SK-N-MC (cell line): ENCODE measurements around the gene KCNC3.
"Not testable (repeated sequence)": the region's sequence is repeated elsewhere in the genome, so short reads cannot be mapped to it uniquely, and the experiment has no call there.

Experiments
- DNase-seq: peaks from one replicate; pipeline ENCODE4 v3.0.0-alpha.2; 2011; ENCODE audit warnings: low read depth, low spot score
- H3K27ac ChIP-seq: fragments of 200-600 bp; sonication (generic); 2 replicates; pipeline ENCODE4 v1.5.1; 2016; ENCODE audit warnings: mixed run types
- H3K36me3 ChIP-seq: fragments of 200-600 bp; sonication (generic); 2 replicates; pipeline ENCODE4 v1.6.1; 2017; ENCODE audit warnings: antibody characterized with exemption, low read length, mixed read lengths; ENCODE audit not compliant: insufficient read depth
- H3K4me3 ChIP-seq: fragments of 200-600 bp; sonication (generic); 2 replicates; pipeline ENCODE4 v1.5.1; 2016
- H3K9ac ChIP-seq: fragments of 200-600 bp; sonication (generic); 2 replicates; pipeline ENCODE4 v1.8.0; 2017; ENCODE audit warnings: mixed run types, mixed read lengths; ENCODE audit not compliant: insufficient read length
- H3K9me3 ChIP-seq: fragments of 200-600 bp; sonication (generic); 2 replicates; pipeline ENCODE4 v1.6.1; 2017; ENCODE audit warnings: low read depth, mild to moderate bottlenecking, antibody characterized with exemption, low read length, moderate library complexity, mixed read lengths
- EZH2 ChIP-seq: fragments of 200-600 bp; sonication (generic); IDR thresholded peaks from one replicate; pipeline ENCODE4 v1.6.1; 2017; ENCODE audit warnings: antibody characterized with exemption
- FOXP2 ChIP-seq: optimal IDR thresholded peaks from 2 replicates; pipeline ENCODE3; 2011; ENCODE audit warnings: mild to moderate bottlenecking, moderate library complexity; ENCODE audit not compliant: insufficient read depth; ENCODE audit errors: extremely low read length, control extremely low read depth
- POLR2AphosphoS5 ChIP-seq: IDR thresholded peaks from 2 replicates; pipeline ENCODE4 v1.6.1; 2012; ENCODE audit warnings: mild to moderate bottlenecking, low read depth, low read length, borderline replicate concordance

KCNC3 gene

DNA sequence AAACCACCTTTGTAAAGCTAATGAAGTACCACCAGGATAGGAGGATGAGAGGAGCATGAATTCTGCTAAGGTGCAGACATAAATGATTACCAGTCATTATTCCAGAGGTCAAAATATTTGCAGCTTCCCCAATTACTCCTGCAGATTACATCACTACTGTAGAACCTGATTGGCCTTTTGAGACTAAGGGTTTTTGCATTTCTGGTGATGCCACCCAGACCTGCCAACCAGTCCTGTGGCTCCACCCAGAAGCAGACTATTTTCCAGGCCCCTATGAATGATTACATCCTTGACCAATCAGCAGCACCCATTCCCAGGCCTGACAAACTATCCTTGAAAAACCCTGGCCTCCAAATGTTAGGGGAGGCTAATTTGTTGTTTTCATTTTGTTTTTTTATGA is 11.2 kb upstream of the KCNC3 start:
- Histone ChIP-seq H3K9me3 (no peaks in the 10 kb centered on the region), H3K36me3 (no peaks in the 10 kb centered on the region), H3K4me3 (no peak overlapping the region), H3K27ac (no peak overlapping the region), H3K9ac (no peak overlapping the region)
- TF ChIP-seq EZH2 (no peak), FOXP2 (no peak), POLR2AphosphoS5 (no peak)
- no peak for DNase-seq

DNA sequence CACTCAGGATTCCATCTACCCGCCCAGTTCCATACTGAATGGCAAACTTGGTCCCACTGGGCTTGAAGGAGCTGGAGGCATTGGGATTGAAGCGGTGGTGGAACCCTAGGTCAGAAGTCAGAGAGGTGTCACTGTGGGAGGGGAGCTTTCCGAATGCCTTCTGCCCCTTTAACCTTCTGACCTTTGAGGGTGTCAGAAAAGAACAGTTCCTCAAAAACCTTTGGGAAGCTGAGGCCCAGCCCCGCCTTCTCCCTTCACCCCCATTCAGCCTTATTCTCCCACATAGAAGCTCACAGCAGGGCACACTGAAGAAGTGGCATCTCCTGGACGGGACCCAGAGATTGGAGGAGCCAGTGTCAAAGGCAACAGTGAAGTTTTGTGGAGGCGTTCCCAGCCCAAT is 7.9 kb upstream of the KCNC3 start:
- not testable (repeated sequence) for H3K4me3 ChIP-seq, H3K27ac ChIP-seq, DNase-seq, H3K9ac ChIP-seq, H3K36me3 ChIP-seq, H3K9me3 ChIP-seq

DNA sequence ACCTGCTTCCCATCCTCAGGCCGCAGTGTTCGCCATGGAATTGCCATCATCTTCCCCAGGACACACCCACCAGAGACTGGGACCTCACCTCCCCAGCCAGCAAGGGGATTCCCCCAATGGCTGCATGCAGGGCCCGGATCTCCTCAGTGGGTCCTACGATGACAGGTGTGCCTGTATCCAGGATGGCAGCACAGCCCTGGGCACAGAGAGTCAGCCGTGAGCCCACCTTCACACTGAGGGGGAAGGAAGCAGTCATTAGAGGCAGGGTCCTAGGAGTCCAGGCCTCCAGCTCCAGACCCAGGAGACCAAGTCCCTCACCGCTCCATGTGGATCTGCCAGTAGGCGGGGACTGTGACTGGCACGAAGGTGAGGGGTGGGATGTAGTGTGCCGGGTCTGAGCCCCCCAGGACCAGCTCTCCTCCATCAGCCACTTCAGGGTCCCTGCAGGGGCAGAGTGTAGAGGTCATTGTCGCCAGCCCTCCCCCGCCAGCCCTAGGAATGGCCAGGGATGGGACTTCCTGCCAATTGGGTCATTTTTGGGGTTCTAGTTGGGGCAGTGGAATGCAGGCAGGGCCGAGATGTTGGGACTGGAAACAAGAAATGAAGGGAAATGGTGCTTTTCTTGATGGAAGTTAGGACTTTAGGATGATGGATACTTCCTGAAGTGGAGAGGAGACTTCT is 5.7 kb upstream of the KCNC3 start:
- no peaks in the 10 kb centered on the region for H3K36me3 ChIP-seq
- no peak overlapping the region for H3K27ac ChIP-seq
- H3K4me3 ChIP-seq = no peak overlapping the region
- no peaks in the 10 kb centered on the region for H3K9me3 ChIP-seq
- no peak for DNase-seq
- TF ChIP-seq FOXP2 = no peak
- no peak overlapping the region for H3K9ac ChIP-seq

DNA sequence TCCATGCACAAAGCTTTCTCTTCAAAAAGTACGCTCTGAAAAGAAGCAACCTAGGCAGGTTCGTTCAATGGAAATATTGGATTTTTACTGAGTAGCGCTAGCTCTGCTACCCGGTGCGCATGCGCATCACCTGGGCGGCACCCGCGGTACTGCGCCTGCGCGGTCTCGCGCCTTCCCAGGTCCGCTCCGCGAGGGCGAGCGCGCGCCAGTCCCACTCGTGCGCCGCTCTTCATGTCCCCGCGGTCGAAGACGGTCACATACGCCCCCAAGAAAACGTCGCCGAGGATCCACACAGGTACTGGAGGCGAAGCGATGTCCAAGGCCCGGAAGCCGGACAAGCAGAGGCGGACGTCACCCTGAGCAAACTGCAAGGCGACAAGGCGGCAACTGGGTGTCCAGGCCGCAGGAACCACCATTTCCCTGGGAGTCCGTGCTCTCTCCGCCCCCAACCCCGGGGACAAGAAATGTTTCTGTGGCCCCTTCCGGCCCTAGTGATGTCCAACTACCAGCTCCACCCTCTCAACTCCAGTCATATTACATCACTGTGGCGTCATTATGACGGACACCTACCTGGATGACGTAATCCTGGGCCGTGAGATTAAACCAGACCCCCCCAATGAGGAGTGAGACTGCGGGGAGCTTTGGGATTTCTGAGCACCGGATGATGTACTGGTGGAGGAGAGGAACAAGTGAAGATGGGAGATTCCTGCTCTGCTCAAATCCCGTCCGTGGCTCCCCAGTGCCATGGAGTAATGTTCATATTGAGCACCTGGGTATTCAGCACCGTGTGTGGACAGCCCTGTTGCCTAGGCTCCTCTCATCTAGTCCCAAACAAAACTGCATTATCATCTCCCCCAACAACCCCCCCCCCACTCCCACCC is 4.8 kb upstream of the KCNC3 start:
- H3K9ac ChIP-seq = peak overlapping the region; percentile 21
- no peak for DNase-seq

DNA sequence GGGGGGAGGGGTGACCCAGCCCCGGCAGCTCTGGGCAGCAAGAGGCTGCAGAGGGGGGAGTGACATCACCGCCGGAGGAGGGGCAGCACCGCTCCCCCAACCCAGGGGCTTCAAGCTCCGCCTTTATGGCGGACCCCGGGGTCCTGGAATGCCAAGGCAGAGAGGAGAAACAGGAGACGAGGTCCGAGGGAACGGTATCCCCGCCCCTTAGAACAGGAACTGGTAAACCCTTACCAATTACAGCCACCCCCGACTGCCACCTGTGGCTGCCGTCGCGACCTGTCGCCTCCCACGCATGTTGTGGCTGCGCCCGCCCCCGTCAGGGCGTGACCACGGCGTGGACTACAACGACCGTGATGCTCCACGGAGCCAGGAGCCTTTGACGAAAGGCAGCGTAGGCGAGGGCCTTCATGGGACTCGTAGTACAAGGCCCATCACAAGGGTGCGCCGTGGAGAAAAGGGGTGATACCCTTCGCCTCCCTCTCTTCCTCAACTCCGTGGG is 4.1 kb upstream of the KCNC3 start:
- TF ChIP-seq POLR2AphosphoS5 = no peak
- no peak for TF ChIP-seq EZH2
- no peak for TF ChIP-seq FOXP2
- Histone ChIP-seq H3K4me3 (peak overlapping the region; percentile 84), H3K9ac (peak overlapping the region; percentile 21), H3K27ac (no peak overlapping the region), H3K36me3 (no peaks in the 10 kb centered on the region), H3K9me3 (no peaks in the 10 kb centered on the region)
- peak; percentile 45 for DNase-seq

More for the DNA sequence above, 4.8 kb upstream of the KCNC3 start:
- Histone ChIP-seq H3K4me3 (peak overlapping the region; percentile 84), H3K27ac (no peak overlapping the region), H3K36me3 (no peaks in the 10 kb centered on the region), H3K9me3 (no peaks in the 10 kb centered on the region)
- TF ChIP-seq FOXP2 (no peak), POLR2AphosphoS5 (peak; percentile 60; the same call in 1 of the 2 replicates), EZH2 (no peak)

DNA sequence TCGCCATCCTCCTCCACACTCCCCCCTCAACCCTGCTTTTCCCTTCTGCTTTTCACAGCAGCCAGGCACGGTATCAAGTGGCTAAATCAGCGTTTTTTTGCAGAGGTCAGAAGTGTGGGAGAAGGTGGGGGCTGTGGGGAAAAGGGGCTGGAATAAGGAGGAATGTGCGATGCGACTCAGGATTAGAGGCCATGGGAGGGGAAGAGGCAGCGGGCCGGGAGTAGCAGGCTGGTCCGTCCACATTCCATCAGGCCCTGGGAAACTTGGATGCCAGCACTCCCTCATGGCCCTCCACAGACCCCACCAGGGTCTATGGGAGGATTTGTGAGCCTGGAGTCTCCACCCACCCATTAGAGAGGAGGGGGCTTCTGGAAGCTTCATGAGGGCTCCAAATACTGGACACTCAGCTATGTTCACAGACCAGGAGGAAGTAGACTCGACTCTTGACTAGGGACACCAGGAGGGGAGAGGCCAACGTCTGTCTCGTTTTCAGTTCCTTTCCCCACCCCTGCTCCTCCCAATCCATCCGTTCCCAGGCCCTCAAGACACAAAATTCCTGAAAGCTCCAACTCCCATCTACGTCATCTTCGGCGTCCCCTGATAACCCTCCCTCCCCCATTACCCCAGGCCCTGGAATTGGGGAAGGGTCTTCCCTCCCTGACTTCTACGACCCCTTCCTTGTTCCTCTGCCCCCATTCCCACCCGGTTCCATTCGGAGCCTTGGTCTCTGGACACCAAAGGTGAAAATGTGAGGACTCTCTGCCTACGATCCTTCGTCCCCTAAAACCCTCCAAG is 3.3 kb upstream of the KCNC3 start:
- H3K4me3 ChIP-seq = no peak overlapping the region; the same call in 1 of the 2 replicates
- no peak overlapping the region for H3K27ac ChIP-seq
- no peaks in the 10 kb centered on the region for H3K36me3 ChIP-seq
- H3K9me3 ChIP-seq = no peaks in the 10 kb centered on the region
- H3K9ac ChIP-seq = no peak overlapping the region
- TF ChIP-seq FOXP2 (no peak), POLR2AphosphoS5 (no peak), EZH2 (no peak)
- no peak for DNase-seq

DNA sequence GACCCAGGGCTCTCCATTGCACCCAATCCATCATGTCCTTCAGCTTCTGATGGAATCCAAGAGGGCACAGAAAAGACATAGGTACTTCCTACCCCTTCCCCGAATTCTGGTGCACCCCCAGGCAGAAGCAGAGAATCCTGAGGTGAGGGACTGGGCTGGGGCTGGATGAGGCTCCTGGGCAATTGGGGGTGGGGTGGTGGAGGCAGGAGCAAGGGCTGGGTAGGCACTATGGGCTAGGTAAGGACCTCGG is 2.7 kb upstream of the KCNC3 start:
- TF ChIP-seq POLR2AphosphoS5 = no peak
- TF ChIP-seq EZH2 = no peak
- no peak for TF ChIP-seq FOXP2
- Histone ChIP-seq H3K9ac (no peak overlapping the region), H3K4me3 (no peak overlapping the region), H3K9me3 (no peaks in the 10 kb centered on the region), H3K27ac (no peak overlapping the region), H3K36me3 (no peaks in the 10 kb centered on the region)
- no peak for DNase-seq

DNA sequence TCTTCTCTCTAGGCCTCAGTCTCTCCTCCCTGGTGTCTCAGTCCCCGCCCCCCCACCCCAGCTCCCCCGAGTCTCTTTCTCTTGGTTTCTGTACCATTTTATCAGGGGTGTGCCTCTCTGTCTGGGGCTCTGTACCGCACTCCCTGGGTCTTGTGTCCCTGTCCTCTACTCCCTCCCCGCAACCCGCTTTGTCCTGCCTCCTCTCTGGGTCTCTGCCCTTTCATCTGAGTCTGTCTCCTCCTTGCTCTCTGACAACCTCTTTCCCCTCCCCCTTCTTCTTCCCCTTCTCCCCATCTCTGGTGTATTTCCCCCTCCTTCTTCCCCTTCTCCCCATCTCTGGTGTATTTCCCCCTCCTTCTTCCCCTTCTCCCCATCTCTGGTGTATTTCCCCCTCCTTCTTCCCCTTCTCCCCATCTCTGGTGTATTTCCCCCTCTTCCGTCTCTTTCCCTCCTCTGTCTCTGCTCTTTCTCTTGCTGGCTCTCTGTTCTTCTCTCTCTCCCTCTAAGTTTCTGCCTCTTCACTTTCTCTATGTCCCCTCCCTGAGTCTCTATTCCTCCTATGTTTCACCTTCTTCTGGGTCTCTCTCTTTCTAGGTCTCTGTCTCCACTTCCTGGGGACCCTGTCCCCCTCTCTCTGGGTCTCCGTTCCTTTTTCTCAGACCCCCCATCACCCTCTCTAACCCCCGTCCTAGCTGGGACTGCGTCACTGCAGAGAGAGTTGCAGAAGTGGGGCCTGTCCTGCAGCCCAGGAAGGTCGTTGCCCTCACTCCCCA is 2.2 kb upstream of the KCNC3 start:
- Histone ChIP-seq H3K27ac (no peak overlapping the region), H3K9ac (no peak overlapping the region), H3K36me3 (no peaks in the 10 kb centered on the region), H3K4me3 (peak overlapping the region; percentile 67), H3K9me3 (no peaks in the 10 kb centered on the region)
- no peak for DNase-seq
- no peak for TF ChIP-seq FOXP2
- no peak for TF ChIP-seq POLR2AphosphoS5
- no peak for TF ChIP-seq EZH2
